ENCODE results near the gene CDC34. TPM values are rescaled to one million over a fixed set of nuclear protein-coding genes. Genes with fewer than 3 reads are reported as not detected.

CDC34 gene
- total RNA-seq, 5 donors from 2014 or later (not counting 1 experiment from before 2014, with no cell fraction given): 35.4 to 52.6 (median 51.3) TPM

DNA sequence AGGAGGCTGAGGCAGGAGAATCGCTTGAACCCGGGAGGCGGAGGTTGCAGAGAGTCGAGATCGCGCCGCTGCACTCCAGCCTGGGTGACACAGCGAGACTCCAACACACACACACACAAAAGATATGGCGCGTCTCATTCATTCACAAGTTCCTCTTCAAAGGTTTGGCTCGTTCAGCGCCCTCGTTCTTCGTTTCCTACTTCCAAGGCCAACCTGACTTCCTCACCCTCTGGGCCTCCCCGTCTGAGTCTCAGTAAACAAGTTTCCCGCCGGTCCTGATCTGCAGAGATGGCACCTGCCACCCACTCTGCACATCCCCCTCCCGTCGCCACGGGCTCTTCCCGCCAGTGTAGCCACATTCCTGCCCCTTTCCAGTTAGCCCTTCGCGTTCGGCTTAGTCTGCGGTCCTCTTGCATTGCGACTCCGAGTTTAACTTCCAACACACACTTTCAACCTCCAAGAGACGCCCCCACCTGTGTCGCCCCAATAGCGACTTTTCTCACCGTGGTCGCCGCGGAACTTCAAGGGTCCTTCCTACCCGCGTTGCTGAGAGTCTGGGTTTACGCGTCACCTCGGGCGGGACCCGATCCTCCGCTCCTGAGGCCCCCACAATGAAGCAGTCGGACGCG, 39.5 kb downstream of the CDC34 start:
- ATAC-seq (replicated peaks in 1 of 4): peak; percentile 19 to 36 (median 22)
- no peaks in the 10 kb centered on the region for H3K27me3 ChIP-seq (replicated peaks in 1 of 2; ENCODE audit: control insufficient read depth in 2 of 2, extremely low read depth in 1 of 2, insufficient read depth in 2 of 2, low read length in 1 of 2)
- Mint-ChIP-seq H3K9me3 (no peaks in the 10 kb centered on the region), H3K4me1 (peaks cover 28 to 42% (median 29%) of the 10 kb centered on the region in 3 donors), H3K27me3 (no peaks in the 10 kb centered on the region), H3K36me3 (no peaks in the 10 kb centered on the region), H3K27ac (peak overlapping the region; percentile 95 to 97), H3K4me3 (peak overlapping the region; percentile 80 to 99 (median 93))
- H3K9me3 ChIP-seq: no peaks in the 10 kb centered on the region
- H3K36me3 ChIP-seq (ENCODE audit: control insufficient read depth in 2 of 2, extremely low read depth in 1 of 2, insufficient read depth in 1 of 2, low read length in 1 of 2): no peaks in the 10 kb centered on the region
- H3K4me1 ChIP-seq (ENCODE audit: control insufficient read depth in 1 of 2, extremely low read depth in 1 of 2, insufficient read depth in 2 of 2, low read length in 2 of 2): peaks cover 14 to 46% of the 10 kb centered on the region in 2 experiments
- ChIA-PET CTCF (no interaction called here), POLR2A (no interaction called here)
- WGBS (ENCODE audit: insufficient coverage): 2% methylated on average over 45 of the region's 45 CpGs
- DNase-seq: peak in 34 of 35 experiments; percentile 35 to 77 (median 58)
- peak overlapping the region; percentile 91 for H3K27ac ChIP-seq (ENCODE audit: low read length)
- H3K4me3 ChIP-seq (ENCODE audit: control insufficient read depth in 1 of 2, extremely low read depth in 1 of 2, low read length in 1 of 2): peak overlapping the region; percentile 62 to 68

DNA sequence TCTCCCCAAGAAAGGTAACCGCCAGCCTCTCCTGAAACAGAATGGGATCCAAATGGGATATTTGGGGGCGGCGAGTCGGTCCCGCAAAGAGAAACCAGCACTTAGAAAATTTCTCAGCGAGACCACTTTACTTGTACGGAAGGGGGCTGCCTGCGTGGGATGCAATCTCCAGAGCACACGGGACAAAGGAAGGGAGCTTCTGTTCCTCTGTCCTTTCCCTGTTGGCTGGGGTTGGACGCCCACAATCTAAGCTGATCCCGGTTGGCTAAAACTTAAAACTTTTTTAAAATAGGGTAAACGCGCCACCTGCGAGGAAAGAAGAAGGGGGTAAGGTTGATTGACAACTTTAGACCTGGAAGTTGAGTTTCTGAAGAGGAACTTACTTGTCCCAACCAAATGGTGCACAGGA, 40.0 kb downstream of the CDC34 start:
- ATAC-seq (replicated peaks in 1 of 4) (peak in 1 of 4 experiments; percentile 23), DNase-seq (peak in 3 of 35 experiments; percentile 16 to 59 (median 27))
- peak overlapping the region; percentile 95 to 97 for H3K27ac Mint-ChIP-seq
- H3K4me3 Mint-ChIP-seq: peak overlapping the region; percentile 80 to 99 (median 93)
- Histone ChIP-seq H3K27me3 (replicated peaks in 1 of 2; ENCODE audit: control insufficient read depth in 2 of 2, extremely low read depth in 1 of 2, insufficient read depth in 2 of 2, low read length in 1 of 2) (no peaks in the 10 kb centered on the region), H3K27ac (ENCODE audit: low read length) (peak overlapping the region; percentile 91), H3K4me1 (ENCODE audit: control insufficient read depth in 1 of 2, extremely low read depth in 1 of 2, insufficient read depth in 2 of 2, low read length in 2 of 2) (peaks cover 17 to 51% of the 10 kb centered on the region in 2 experiments), H3K36me3 (ENCODE audit: control insufficient read depth in 2 of 2, extremely low read depth in 1 of 2, insufficient read depth in 1 of 2, low read length in 1 of 2) (no peaks in the 10 kb centered on the region), H3K4me3 (ENCODE audit: control insufficient read depth in 1 of 2, extremely low read depth in 1 of 2, low read length in 1 of 2) (peak overlapping the region; percentile 62 to 68), H3K9me3 (no peaks in the 10 kb centered on the region)
- WGBS (ENCODE audit: insufficient coverage): 2% methylated on average over 9 of the region's 14 CpGs
- H3K9me3 Mint-ChIP-seq: no peaks in the 10 kb centered on the region
- H3K27me3 Mint-ChIP-seq: no peaks in the 10 kb centered on the region
- POLR2A ChIA-PET: no interaction called here
- CTCF ChIA-PET: interaction anchor here in 1 of 2 donors (1.3 kb wide), 1 partner anchor 61 kb away, joined by 4 read pairs; no protein-coding TSS in a partner anchor
- H3K4me1 Mint-ChIP-seq: peaks cover 31 to 47% (median 32%) of the 10 kb centered on the region in 3 donors
- no peaks in the 10 kb centered on the region for H3K36me3 Mint-ChIP-seq

DNA sequence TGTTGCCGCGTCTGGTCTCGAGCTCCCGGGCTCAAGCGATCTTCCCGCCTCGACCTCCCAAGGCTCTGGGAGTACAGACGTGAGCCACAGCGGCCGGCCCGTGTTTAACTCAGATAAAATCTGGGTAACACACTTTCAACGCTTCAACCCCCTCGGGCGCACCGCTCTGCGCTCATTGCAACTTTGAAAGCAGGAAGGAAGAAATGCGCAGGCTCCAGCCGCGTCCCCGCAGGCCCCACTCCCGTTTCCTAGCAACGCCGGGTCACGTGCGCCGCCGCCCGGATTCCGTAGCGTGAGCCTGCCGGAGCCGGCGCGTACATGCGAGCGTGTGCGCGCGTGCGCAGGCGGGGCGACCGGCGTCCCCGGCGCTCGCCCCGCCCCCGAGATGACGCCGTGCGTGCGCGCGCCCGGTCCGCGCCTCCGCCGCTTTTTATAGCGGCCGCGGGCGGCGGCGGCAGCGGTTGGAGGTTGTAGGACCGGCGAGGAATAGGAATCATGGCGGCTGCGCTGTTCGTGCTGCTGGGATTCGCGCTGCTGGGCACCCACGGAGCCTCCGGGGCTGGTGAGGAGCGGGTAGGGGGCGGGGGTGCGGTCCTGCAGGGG, 40.7 kb downstream of the CDC34 start, which contains the start of gene BSG:
Gene BSG, plus strand, starts transcription at position 457 of the 603 bp plus-strand sequence. Its CDS starts 39 bp downstream, at position 496.
- ChIA-PET CTCF (interaction anchor here in 1 of 2 donors (0.6 to 1.3 kb wide), 2 partner anchors 61 to 91 kb away, joined by 4 to 5 read pairs; partner anchors contain the start of gene RNF126), POLR2A (interaction anchor here in 1 of 2 donors (0.7 kb wide), 1 partner anchor 58 kb away, joined by 3 read pairs; no protein-coding TSS in a partner anchor)

DNA sequence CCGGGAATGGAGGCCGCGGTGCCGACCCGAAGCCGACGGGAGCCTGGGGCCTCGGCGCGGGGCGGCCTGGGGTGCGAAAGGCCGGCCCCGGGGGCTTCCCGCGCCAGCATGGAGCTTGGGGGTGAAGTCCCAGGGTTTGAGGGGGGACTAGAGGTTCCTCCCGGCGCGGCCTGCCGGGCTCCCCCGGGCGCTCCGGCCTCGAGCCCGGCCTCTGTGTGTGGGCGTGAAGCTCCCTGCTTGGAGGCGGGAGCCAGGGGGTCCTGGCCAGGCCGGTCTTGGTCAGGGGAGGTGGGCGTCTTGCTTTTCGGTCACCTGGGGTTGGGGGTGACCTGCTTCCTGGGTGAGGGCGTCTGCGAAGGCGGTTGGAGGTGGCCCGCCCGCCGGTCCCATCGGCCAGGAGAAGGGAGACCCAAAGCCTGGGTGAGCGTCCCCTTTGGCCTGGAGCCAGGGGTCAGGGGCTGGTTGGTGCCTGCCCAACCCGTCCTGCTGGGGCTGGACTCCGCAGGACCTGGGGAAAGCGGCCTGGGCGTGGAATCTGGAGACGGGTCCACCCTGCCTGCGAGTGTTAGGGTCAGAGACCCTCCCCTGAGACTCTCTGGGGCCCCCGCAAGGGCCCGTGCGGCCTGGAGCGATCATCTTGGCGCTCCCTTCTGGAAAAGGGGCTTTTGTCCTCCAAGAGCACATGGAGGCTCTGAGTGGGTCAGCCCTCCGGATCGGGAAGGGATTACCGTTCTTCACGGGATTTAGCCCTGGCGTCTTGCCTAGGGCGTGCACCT, 41.4 kb downstream of the CDC34 start:
- DNase-seq (peak in 1 of 35 experiments; percentile 20), ATAC-seq (replicated peaks in 1 of 4) (no peak)
- peak overlapping the region; percentile 2 for H3K27ac ChIP-seq (ENCODE audit: low read length)
- peaks cover 18 to 63% of the 10 kb centered on the region in 2 experiments for H3K4me1 ChIP-seq (ENCODE audit: control insufficient read depth in 1 of 2, extremely low read depth in 1 of 2, insufficient read depth in 2 of 2, low read length in 2 of 2)
- WGBS (ENCODE audit: insufficient coverage): under 1% methylated on average over 49 of the region's 55 CpGs
- Mint-ChIP-seq H3K36me3 (no peaks in the 10 kb centered on the region), H3K4me3 (peak overlapping the region; percentile 80 to 99 (median 93)), H3K9me3 (no peaks in the 10 kb centered on the region), H3K27me3 (no peaks in the 10 kb centered on the region), H3K27ac (peak overlapping the region in 1 of 2 donors; percentile 84), H3K4me1 (peaks cover 35 to 53% (median 39%) of the 10 kb centered on the region in 3 donors)
- ChIA-PET CTCF (interaction anchor here in 1 of 2 donors (0.5 to 1.3 kb wide), 2 partner anchors 42 to 62 kb away, joined by 3 to 4 read pairs; no protein-coding TSS in a partner anchor), POLR2A (interaction anchor here in 1 of 2 donors (0.7 kb wide), 1 partner anchor 58 kb away, joined by 3 read pairs; no protein-coding TSS in a partner anchor)
- no peaks in the 10 kb centered on the region for H3K9me3 ChIP-seq
- H3K36me3 ChIP-seq (ENCODE audit: control insufficient read depth in 2 of 2, extremely low read depth in 1 of 2, insufficient read depth in 1 of 2, low read length in 1 of 2): peaks cover 0 to 6% of the 10 kb centered on the region in 2 donors
- H3K4me3 ChIP-seq (ENCODE audit: control insufficient read depth in 1 of 2, extremely low read depth in 1 of 2, low read length in 1 of 2): peak overlapping the region; percentile 67 to 81
- no peaks in the 10 kb centered on the region for H3K27me3 ChIP-seq (replicated peaks in 1 of 2; ENCODE audit: control insufficient read depth in 2 of 2, extremely low read depth in 1 of 2, insufficient read depth in 2 of 2, low read length in 1 of 2)

More for the DNA sequence above, 40.7 kb downstream of the CDC34 start, which contains the start of gene BSG:
- Histone ChIP-seq H3K9me3 (no peaks in the 10 kb centered on the region), H3K4me1 (ENCODE audit: control insufficient read depth in 1 of 2, extremely low read depth in 1 of 2, insufficient read depth in 2 of 2, low read length in 2 of 2) (peaks cover 18 to 57% of the 10 kb centered on the region in 2 experiments), H3K4me3 (ENCODE audit: control insufficient read depth in 1 of 2, extremely low read depth in 1 of 2, low read length in 1 of 2) (peak within 1 kb of the TSS; percentile 67 to 81), H3K27me3 (replicated peaks in 1 of 2; ENCODE audit: control insufficient read depth in 2 of 2, extremely low read depth in 1 of 2, insufficient read depth in 2 of 2, low read length in 1 of 2) (no peaks in the 10 kb centered on the region), H3K36me3 (ENCODE audit: control insufficient read depth in 2 of 2, extremely low read depth in 1 of 2, insufficient read depth in 1 of 2, low read length in 1 of 2) (no peaks in the 10 kb centered on the region), H3K27ac (ENCODE audit: low read length) (peak within 1 kb of the TSS; percentile 91)
- DNase-seq: peak; percentile 93 to 100 (median 99)
- Mint-ChIP-seq H3K9me3 (no peaks in the 10 kb centered on the region), H3K4me1 (peaks cover 35 to 52% (median 37%) of the 10 kb centered on the region in 3 donors), H3K4me3 (peak within 1 kb of the TSS; percentile 80 to 99 (median 93)), H3K36me3 (no peaks in the 10 kb centered on the region), H3K27me3 (no peaks in the 10 kb centered on the region), H3K27ac (peak within 1 kb of the TSS; percentile 95 to 97)
- ATAC-seq (replicated peaks in 1 of 4): peak; percentile 84 to 89 (median 88)
- under 1% methylated on average over 77 of the region's 79 CpGs for WGBS (ENCODE audit: insufficient coverage)

DNA sequence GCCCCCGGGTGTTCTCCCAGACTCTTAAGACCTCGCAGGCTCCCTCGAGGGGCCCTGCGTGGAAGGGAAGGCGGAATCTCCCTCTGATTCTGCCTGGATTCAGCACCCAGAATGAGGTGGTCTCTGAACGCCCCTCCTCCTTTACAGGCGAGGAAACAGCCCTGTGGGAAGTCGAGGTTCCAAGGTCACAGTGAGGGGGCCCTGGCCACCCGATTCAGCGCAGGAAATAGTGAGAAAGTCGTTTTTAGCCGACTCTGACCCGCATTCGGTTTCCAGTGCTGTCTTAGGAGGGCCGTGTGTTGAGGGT, 41.9 kb downstream of the CDC34 start:
- peak overlapping the region; percentile 79 to 99 (median 80) for H3K4me3 Mint-ChIP-seq
- H3K4me3 ChIP-seq (ENCODE audit: control insufficient read depth in 1 of 2, extremely low read depth in 1 of 2, low read length in 1 of 2): peak overlapping the region; percentile 67 to 81
- POLR2A ChIA-PET: no interaction called here
- peaks cover 18 to 63% of the 10 kb centered on the region in 2 experiments for H3K4me1 ChIP-seq (ENCODE audit: control insufficient read depth in 1 of 2, extremely low read depth in 1 of 2, insufficient read depth in 2 of 2, low read length in 2 of 2)
- CTCF ChIA-PET: no interaction called here
- H3K36me3 ChIP-seq (ENCODE audit: control insufficient read depth in 2 of 2, extremely low read depth in 1 of 2, insufficient read depth in 1 of 2, low read length in 1 of 2): peaks cover 0 to 9% of the 10 kb centered on the region in 2 donors
- no peaks in the 10 kb centered on the region for H3K36me3 Mint-ChIP-seq
- H3K9me3 ChIP-seq: no peaks in the 10 kb centered on the region
- H3K27ac ChIP-seq (ENCODE audit: low read length): no peak overlapping the region
- ATAC-seq (replicated peaks in 1 of 4) (no peak), DNase-seq (peak in 1 of 35 experiments; percentile 29)
- H3K9me3 Mint-ChIP-seq: no peaks in the 10 kb centered on the region
- 0% methylated on average over 1 of the region's 15 CpGs for WGBS (ENCODE audit: insufficient coverage)
- peaks cover 35 to 55% (median 42%) of the 10 kb centered on the region in 3 donors for H3K4me1 Mint-ChIP-seq
- no peak overlapping the region for H3K27ac Mint-ChIP-seq
- H3K27me3 Mint-ChIP-seq: no peaks in the 10 kb centered on the region
- H3K27me3 ChIP-seq (replicated peaks in 1 of 2; ENCODE audit: control insufficient read depth in 2 of 2, extremely low read depth in 1 of 2, insufficient read depth in 2 of 2, low read length in 1 of 2): no peaks in the 10 kb centered on the region

Data from T-cell (primary cell).